ENCODE results near the gene FARS2.

DNA sequence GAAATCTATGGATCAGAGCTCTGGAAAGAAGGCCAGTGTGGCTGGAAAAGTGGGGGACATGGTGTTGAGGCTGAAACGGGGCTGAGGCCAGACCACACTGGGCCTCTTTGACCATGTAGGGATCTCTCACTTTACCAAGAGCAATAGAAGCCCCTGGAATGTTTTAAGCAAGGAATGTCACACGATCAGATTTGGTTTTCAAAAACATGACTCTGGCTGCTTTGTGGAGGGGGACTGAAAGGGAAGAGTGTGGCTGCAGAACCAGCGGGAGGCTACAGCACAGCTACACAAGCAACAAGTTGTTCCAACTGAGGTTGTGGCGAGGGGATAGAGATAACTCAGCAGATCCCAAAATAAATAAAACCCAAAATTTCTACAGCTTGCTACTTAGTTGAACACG, 399.5 kb downstream of the FARS2 start:
- TF ChIP-seq POLR2A (IDR thresholded peaks at IDR 0.05), result no peak
- TF ChIP-seq, protein P1, sequence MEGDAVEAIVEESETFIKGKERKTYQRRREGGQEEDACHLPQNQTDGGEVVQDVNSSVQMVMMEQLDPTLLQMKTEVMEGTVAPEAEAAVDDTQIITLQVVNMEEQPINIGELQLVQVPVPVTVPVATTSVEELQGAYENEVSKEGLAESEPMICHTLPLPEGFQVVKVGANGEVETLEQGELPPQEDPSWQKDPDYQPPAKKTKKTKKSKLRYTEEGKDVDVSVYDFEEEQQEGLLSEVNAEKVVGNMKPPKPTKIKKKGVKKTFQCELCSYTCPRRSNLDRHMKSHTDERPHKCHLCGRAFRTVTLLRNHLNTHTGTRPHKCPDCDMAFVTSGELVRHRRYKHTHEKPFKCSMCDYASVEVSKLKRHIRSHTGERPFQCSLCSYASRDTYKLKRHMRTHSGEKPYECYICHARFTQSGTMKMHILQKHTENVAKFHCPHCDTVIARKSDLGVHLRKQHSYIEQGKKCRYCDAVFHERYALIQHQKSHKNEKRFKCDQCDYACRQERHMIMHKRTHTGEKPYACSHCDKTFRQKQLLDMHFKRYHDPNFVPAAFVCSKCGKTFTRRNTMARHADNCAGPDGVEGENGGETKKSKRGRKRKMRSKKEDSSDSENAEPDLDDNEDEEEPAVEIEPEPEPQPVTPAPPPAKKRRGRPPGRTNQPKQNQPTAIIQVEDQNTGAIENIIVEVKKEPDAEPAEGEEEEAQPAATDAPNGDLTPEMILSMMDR (IDR thresholded peaks at IDR 0.05), result no peak
